ENCODE results near the gene NSL1. TPM values are rescaled to one million over a fixed set of nuclear protein-coding genes. Genes with fewer than 3 reads are reported as not detected.

The NSL1 gene
- total and polyA plus RNA-seq, 9 of the 15 experiments (the other 6 are each of a cell fraction or from before 2014, with no cell fraction given): 53.5 to 108 (median 59.1) TPM

- peak; percentile 86 for TF ChIP-seq ZBTB7A (IDR thresholded peaks at IDR 0.05; ENCODE audit: borderline replicate concordance, control insufficient read depth, low read depth, low read length)
- TF ChIP-seq ZNF384 (IDR thresholded peaks at IDR 0.05; ENCODE audit: low read depth, low read length): no peak
- TF ChIP-seq E2F6 (IDR thresholded peaks at IDR 0.05; ENCODE audit: borderline replicate concordance in 1 of 2, extremely low read depth in 1 of 2, insufficient read depth in 1 of 2, insufficient read length in 1 of 2, low read depth in 1 of 2, low read length in 1 of 2, poor library complexity in 1 of 2, severe bottlenecking in 1 of 2): peak; percentile 78 to 96
- TF ChIP-seq MAZ (CRISPR knock-in tag; conservative IDR thresholded peaks at IDR 0.05 in 1 of 2, IDR thresholded peaks at IDR 0.05 in 1 of 2): 0 out of 4 replicates have a peak, but pooled peaks of 1 of the 2 experiments have one; percentile 5
- TF ChIP-seq NFRKB (IDR thresholded peaks at IDR 0.05; ENCODE audit: low read depth): no peak
- TF ChIP-seq CBFA2T2 (conservative IDR thresholded peaks at IDR 0.05): no peak
- TF ChIP-seq MAX (CRISPR knock-in tag; IDR thresholded peaks at IDR 0.05): no peak
- TF ChIP-seq ZNF12 (CRISPR knock-in tag; IDR thresholded peaks at IDR 0.05): 0 out of 2 replicates have a peak, but pooled peaks have one; percentile 56
- TF ChIP-seq ADNP (tag; IDR thresholded peaks at IDR 0.05): no peak
- TF ChIP-seq PCBP2 (IDR thresholded peaks at IDR 0.05; ENCODE audit: low read depth, low read length, poor library complexity, severe bottlenecking): peak; percentile 8
- no peak for TF ChIP-seq MGA (IDR thresholded peaks at IDR 0.05)
- TF ChIP-seq RFX5 (IDR thresholded peaks at IDR 0.05; ENCODE audit: low read depth, low read length): no peak
- no peak for TF ChIP-seq CCAR2 (IDR thresholded peaks at IDR 0.05; ENCODE audit: low read depth, low read length)
- TF ChIP-seq GATA2 (CRISPR knock-in tag; IDR thresholded peaks at IDR 0.05): no peak
- TF ChIP-seq DMBX1 (CRISPR knock-in tag; IDR thresholded peaks at IDR 0.05; ENCODE audit: borderline replicate concordance): no peak
These were observed 91.9 kb downstream of the NSL1 start, which contains the start of gene BATF3 (continued) for GRCh38 chr1:212699625-212700222.

All from K562 (cell line).